Measurements from ENCODE around the gene SLC23A1.
"Not testable (repeated sequence)": the region's sequence is repeated elsewhere in the genome, so short reads cannot be mapped to it uniquely, and the experiment has no call there.

The SLC23A1 gene

DNA sequence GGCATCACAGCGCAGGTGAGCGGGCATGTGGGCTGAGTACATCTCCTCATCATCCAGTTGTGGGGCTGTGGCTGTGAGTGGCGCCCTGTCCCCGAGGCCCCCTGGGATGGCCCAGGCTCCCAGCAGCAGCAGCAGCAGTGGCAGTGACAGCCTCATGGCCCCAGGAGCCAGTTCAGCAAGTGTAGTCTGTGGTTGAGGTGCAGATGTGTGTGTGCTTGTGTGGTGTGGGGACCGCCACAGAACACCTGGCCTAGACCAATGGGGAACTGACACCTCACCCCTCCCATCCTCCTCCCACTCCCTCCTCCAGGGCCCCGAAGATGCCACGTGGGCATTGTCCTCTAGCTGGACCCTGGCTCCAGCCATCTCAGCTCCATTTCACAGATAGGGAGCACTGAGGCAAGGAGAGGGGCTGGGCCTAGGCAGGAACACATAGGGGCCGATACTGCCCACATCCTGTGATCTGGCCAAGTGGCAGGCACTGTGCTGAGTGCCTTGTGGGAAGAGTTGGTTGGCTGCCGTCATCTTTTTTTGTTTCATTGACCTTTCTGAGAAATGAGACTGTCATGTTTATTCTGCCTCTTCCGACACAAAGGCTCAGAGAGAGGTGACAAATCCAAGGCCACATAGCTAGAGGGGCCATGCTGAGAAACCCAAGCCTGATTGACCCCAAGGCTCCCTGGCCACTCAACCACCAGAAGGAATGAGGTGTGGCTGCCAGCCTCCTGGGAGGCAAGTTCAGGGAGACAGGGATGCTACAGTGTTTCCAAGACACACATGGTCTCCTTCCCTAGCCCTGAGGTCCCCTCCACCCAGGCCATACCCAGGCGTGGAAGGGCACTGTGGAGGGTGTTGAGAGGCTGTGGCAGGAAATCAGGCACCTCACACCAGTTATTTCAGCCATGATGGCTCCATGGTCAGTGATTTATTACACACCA is 6.9 kb upstream of the SLC23A1 start, which contains the start of gene MZB1:
Gene MZB1 (minus strand): TSS at position 213 of the 938 bp plus-strand sequence. CDS start 57 bp downstream, at position 156.
- DNase-seq: peak; percentile 85

DNA sequence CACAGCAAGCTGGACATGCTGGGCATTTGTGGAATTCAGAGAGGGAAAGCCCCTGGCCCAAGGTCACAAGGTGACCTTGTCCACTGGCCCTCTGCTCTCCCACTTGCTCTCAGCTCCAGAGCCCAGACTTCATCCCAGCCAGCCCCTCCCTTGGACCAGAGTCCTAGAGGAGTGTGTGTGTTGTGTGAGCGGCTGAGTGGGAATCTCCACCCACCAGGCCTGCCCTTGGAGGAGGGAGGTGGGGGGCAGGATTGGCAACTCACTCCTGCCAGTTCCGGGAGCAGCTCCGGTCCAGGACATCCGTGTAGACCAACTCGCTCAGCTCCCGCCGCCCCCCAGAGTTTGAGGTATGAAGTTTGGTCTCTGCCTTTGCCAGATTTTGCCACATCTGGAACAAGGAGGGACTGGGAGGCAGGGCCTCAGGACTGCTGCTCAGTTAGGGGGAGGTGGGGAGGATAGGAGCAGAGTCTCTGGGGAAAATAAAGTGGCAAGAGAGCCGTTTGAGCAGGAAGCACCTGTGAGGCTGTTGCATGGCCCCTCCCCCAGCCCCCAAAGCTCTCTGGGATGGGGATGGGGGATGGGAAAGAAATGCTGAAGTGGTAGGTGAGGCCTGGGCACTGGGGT is 5.2 kb upstream of the SLC23A1 start:
- no peak for DNase-seq

- DNase-seq: no peak
Observed at GRCh38 chr5:139387611-139388197, 4.6 kb upstream of the SLC23A1 start.

- DNase-seq: not testable (repeated sequence)
Observed at GRCh38 chr5:139386956-139387355, 3.9 kb upstream of the SLC23A1 start.

DNA sequence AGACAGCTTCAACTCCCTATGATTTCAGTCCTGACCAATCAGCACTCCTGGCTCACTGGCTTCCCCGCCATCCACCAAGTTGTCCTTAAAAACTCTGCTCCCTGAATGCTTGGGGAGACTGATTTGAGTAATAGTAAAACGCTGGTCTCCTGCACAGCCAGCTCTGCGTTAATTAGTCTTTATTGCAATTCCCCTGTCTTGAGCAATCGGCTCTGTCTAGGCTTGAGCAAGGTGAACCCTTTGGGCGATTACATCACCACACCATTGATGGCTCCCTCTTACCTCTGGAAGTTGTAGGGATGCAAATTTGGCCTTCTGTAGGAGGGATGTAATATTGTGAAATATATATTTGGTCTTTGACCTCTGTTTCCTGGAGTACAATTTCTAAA is 2.9 kb upstream of the SLC23A1 start:
- DNase-seq: no peak

DNA sequence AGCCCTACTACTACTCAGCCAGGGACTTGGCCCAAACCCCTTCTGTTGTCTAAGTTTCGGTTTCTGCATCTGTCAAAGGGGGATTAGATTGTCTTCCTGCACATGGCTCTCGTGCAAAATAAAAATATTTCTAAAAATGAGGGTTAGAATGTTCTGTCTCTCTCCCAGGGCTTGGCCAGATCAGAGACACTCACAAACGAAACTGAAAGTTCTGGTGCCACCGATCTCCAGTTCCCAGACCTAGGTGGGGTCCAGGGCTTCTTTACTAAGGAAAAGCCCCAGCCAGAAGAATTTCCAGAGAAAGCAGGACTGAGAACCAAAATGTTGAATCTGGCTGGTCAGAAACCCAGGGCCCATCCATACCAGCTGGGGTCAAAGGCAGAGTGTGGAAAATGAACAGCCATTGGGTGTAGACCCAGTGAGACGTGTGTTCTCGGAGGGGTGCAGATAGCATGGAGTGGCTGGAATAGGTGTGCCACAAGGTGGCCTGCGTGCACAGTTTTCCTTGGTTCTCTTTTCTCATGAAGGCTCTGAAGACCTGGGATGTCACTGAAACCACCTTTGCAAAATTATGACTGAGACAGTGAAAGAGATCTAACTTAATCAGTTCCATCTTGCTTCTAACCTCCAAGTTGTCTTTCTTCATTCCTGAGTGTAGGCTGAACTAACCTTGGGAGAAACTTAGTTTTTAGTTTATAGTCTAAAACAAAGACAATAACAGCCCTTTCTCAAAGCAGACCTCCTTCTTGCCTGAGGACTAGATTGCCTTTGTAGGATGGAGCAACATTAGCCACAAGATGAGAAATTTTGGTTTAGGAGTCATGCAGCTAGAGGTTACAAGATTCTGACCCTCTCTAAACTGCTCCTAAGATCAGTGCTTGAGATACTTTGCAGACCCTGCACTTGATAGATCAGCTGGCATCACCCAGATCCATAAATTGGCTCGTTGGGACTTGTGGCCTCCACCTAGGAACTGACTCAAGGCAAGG is 2.3 kb upstream of the SLC23A1 start:
- DNase-seq: no peak

DNA sequence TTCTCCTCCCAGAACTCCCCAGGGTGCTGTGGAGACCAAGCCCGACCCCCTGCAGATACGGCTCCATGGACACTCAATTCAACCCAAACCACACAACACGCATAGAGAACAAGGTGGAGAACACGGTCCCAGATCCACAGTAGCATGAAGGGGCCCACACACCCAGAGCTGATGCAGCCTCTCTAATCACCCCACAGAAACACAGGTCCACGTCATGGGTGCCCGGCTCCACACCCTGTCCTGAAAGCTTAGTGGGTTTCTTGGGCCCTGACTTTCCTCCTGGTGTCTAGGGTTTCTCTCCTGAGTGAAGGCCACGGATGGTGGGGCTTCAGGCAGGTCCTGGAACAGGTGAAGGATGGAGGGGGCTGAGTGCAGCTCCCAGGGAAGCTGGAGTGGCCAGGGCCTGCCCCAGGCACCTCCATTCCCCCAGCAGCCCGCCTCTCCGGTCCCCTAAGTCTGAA is 1.5 kb upstream of the SLC23A1 start:
- no peak for DNase-seq

- no peak for DNase-seq
Observed at GRCh38 chr5:139383993-139384590, 995 bp upstream of the SLC23A1 start.

DNA sequence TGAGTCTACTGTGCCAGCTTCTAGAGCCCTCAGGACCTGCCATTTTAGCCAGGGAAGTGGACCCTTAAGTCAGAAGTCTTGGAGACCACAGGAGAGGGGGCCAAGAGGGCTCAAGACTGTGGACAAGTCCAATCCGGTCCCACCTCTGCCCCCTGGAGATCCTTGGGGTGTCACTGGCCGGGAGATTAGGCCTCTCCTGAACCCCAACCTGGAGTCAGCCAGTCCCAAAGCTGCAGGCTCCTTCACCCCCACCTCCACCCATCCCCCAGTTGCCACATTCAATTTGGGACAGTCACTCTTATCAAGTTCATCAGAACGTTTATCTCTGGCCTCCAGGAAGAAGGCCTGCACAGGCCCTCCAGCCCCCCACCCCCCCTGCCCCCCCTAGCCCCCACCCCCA is 290 bp downstream of the SLC23A1 start:
- no peak for DNase-seq

- DNase-seq: no peak
Observed at GRCh38 chr5:139381837-139382761, 998 bp downstream of the SLC23A1 start.

DNA sequence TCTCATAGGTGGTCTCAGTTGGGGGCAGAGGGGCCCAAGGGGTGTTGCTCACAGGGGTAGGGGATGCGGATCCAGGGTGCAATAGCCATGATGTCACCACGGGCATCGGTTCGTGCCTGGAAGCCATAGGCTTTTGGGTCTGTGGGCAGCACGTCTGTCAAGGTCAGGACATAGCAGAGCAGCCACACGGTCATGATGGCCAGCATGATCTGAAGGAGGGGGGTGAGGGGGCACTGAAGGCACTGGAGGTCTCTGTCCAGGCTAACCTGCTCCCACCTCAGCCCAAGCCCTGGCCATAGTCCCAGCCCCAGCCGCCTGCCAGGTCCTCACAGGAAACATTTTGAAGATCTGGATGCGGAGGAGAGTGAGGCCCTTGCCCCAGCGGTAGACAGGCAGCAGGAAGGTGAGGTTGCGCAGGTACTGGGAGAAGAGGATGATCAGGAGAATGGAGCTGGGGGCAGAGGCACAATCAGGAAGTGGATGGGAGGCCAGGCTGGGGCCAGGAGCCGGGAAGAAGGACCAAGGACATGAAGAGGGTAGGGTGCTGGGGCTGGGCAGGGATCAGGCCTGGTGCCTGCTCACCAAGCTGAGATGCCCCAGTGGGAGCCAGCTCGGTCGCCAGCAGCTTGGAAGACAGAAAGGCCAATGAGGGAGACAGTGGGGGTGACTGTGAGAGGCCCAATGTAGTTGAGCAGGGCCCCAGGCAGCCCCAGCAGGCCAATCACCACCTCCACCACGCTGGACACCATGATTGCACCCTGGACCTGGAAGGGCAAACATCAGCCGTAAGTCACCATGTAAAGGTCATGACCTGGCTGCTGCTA is 3.3 kb downstream of the SLC23A1 start:
- no peak for DNase-seq

- no peak for DNase-seq
Observed at GRCh38 chr5:139378941-139379361, 4.1 kb downstream of the SLC23A1 start.

DNA sequence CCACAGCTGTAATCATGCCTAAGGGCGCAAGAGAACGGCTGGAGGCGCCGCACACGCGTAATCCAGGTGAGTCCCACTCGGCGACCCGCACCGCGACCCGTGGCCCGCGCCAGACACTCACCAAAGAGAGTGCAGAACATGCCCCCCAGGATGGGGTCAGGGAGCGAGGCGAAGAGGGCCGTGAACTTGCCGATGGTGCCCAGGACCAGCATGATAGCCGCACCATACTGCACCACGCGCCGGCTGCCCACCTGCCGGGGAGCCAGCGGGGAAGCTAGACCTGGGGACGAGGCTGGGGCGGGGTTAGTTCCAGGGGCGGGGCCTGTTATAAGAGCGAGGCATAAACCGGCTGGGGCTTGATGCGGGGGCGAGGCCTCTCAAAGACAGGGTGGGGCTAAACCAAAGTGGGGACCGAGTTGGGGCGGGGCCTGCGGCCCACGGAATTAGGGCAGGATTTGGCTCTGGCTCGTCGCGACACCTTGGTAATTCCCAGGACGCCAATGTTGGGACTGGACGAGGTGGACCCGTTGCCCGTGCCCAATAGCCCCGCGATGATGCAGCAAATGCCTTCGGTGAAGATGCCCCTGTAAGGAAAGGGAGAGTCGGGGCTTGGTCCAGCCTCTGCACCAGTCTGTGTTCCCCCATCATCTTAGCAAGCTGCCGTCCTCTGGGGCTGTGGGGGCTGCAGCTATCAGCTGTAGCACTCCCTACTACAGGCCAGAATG is 4.8 kb downstream of the SLC23A1 start:
- no peak for DNase-seq

DNA sequence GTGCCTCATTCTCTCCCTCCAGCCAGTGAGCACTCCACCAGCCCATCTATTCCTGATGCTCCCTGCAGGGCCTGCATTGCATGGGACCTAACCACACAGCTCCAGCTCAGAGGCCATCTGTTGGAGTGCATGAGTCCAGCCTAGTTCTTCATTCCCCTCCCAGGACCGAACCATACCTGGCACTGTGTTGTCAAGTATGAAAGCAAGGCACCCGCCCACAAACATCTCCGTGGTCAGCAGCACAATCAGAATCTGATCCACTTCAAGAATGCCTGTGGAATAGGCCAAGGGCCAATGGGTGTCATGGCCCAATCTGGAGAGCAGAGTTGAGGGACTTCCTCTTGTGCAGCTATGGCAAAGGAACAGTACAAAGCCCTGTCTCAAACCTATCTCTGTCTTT is 5.9 kb downstream of the SLC23A1 start:
- DNase-seq: peak; percentile 42

- no peak for DNase-seq
Observed at GRCh38 chr5:139376364-139376763, 6.7 kb downstream of the SLC23A1 start.

GRCh38 chr5:139374909-139375308 is 8.2 kb downstream of the SLC23A1 start:
- peak; percentile 43 for DNase-seq

DNA sequence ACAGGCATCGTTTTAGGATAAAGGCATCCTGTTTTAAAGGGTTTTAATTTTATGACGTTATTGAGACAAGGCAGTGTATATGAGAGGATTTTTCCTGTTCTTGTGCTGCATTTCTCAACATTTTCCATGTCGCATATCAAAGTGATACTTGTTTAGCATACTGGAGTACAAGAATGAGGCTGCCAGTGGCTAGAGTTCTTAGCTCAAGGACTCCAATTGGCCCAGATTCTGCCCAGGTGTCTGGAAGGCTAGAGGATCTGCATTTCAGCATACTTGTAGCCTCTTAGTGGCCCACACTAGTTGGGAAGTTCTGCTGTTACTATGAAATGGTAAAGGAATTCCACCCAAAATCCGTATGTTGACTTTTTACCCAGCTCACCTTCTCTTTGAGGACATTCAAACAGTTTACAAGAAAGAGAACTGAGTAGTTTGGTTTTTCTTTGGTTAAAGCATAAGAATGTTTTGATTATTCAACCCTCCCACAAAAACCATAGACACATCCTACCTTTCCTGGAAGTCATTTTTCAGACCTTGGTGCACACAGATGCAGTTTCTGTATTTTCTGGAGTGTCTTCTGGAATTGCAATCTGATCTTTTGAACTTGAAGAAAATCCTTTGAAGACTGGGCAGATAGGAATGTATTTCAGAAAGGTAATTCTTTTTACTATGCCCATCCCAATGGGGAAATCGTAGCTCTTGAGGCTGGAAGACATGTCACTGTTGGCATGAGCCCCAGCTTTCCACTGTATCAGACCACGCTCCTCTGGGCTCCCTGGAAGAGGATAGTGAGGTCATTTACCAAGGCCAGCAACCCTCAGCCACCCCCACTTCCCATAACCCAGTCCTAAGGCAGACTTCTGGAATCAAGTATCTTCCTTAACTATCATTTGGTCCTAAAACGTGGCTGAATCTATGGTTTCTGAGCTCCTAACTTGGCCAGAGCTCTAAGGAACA is 11.3 kb downstream of the SLC23A1 start:
- peak; percentile 46 for DNase-seq

- DNase-seq: no peak
Observed at GRCh38 chr5:139369181-139369580, 13.9 kb downstream of the SLC23A1 start.
